Transverse colon (tissue), 4 donors: ENCODE results near the gene CSNK2A1. TPM values are rescaled to one million over a fixed set of nuclear protein-coding genes. Genes with fewer than 3 reads are reported as not detected.

ENCODE experiments used
- DNase-seq: peaks from one replicate; pipeline ENCODE4 v3.0.0-alpha.2; 2019
- H3K27ac ChIP-seq, 4 donors: fragments of 200-600 bp; sonication (generic); 2 replicates each; pipeline ENCODE4 v1.5.1; 2016 to 2018; ENCODE audit warnings: inconsistent platforms in 4 of 4
- H3K27me3 ChIP-seq: fragments of 200-600 bp; sonication (generic); 2 replicates; pipeline ENCODE4 v1.5.1; 2017; ENCODE audit warnings: inconsistent platforms
- H3K36me3 ChIP-seq, 4 donors: fragments of 200-600 bp; sonication (generic); 2 replicates each; pipeline ENCODE4 v1.5.1; 2017 to 2019; ENCODE audit warnings: inconsistent platforms in 4 of 4
- H3K4me1 ChIP-seq, 4 donors: fragments of 200-600 bp; sonication (generic); 2 replicates each; pipeline ENCODE4 v1.5.1; 2017 to 2020; ENCODE audit warnings: inconsistent platforms in 4 of 4
- H3K4me3 ChIP-seq, 4 donors: fragments of 200-600 bp; sonication (generic); 1 replicate in 1 of 4; 2 replicates in 3 of 4; pipeline versions ENCODE4 v1.5.1 to v1.6.1; 2017 to 2019; ENCODE audit warnings: inconsistent platforms in 4 of 4
- H3K9me3 ChIP-seq, 2 donors: fragments of 200-600 bp; sonication (generic); 2 replicates each; pipeline ENCODE4 v1.5.1; 2017 to 2019; ENCODE audit warnings: inconsistent platforms in 2 of 2
- CTCF ChIP-seq, 5 experiments: fragments of 200-600 bp in 3 of 5; fragments of 450-650 bp in 2 of 5; sonication (generic) in 3 of 5; IDR thresholded peaks; 1 replicate in 2 of 5; 2 replicates in 3 of 5; pipeline ENCODE4 v1.5.1; 2016 to 2017; ENCODE audit warnings: antibody characterized with exemption in 5 of 5, inconsistent platforms in 3 of 5, mild to moderate bottlenecking in 2 of 5, moderate library complexity in 1 of 5
- EP300 ChIP-seq: sonication (generic); formaldehyde crosslinking; IDR thresholded peaks from one replicate; pipeline ENCODE4 v1.6.1; 2017; ENCODE audit warnings: antibody characterized with exemption, low read depth
- POLR2A ChIP-seq: fragments of 450-650 bp; IDR thresholded peaks from one replicate; pipeline ENCODE4 v1.6.1; 2016; ENCODE audit warnings: antibody characterized with exemption, mild to moderate bottlenecking, moderate library complexity
- POLR2AphosphoS5 ChIP-seq, 3 donors: sonication (generic); formaldehyde crosslinking; IDR thresholded peaks; one replicate each; pipeline ENCODE4 v1.6.1; 2016; ENCODE audit warnings: antibody characterized with exemption in 3 of 3
- WGBS, 2 donors: methylation state at CpG; one replicate each; pipeline ENCODE4 v1.1.5; 2018; ENCODE audit warnings: low coverage in 1 of 2; 5-methylcytosine and 5-hydroxymethylcytosine counted together
- in situ Hi-C, 4 donors: fragments of 200-750 bp; cut with MboI; loops; one replicate each; pipeline versions ENCODE4 v1.15.0 to v1.15.1; 2017; ENCODE audit warnings: low sequenced_read_pairs in 3 of 4, low pct_ligation_motif_present in 1 of 4, low pct_unique_long_range_greater_than_20kb in 1 of 4
- intact Hi-C: fragments of 100-400 bp; cut with DNase I; formaldehyde crosslinking; loops from one replicate; pipeline ENCODE4 v1.15.1; 2023; ENCODE audit warnings: low total_unique reads
- total RNA-seq, 4 donors: library from RNA; depleted of rRNA; stranded (reverse); fragments of >200 nt; gene quantifications; one replicate each; pipeline ENCODE4 v1.1.0, GENCODE V29; 2016

Gene CSNK2A1
- total RNA-seq, 4 donors from 2014 or later: 76.7 to 100 (median 82.6) TPM

- no peak overlapping the region for H3K4me3 ChIP-seq
- no peaks in the 10 kb centered on the region for H3K9me3 ChIP-seq
- no peaks in the 10 kb centered on the region for H3K36me3 ChIP-seq
- no peak for TF ChIP-seq POLR2AphosphoS5 (IDR thresholded peaks at IDR 0.05)
- no peak for TF ChIP-seq CTCF (IDR thresholded peaks at IDR 0.05)
- TF ChIP-seq POLR2A: no peak
- no peak for TF ChIP-seq EP300
- no peak overlapping the region for H3K27ac ChIP-seq
- peaks cover 68% of the 10 kb centered on the region for H3K27me3 ChIP-seq
- peaks cover 0 to 11% (median 9%) of the 10 kb centered on the region in 4 donors for H3K4me1 ChIP-seq
- in situ Hi-C loops (loop anchor here (10.0 to 25.0 kb wide), 4 partner anchors 77 to 169 kb away; partner anchors contain the start of gene SRXN1 (in 1 of the 4)), intact Hi-C loops (loop anchor here (2.0 kb wide), 1 partner anchor 79 kb away; no protein-coding TSS in a partner anchor)
- DNase-seq: no peak
- WGBS, 2 donors: 36% methylated on average over 19 of the region's 20 CpGs; no CpG with 5 or more reads in 1 of the 2 donors
Observed at GRCh38 chr20:568097-568652, 24.6 kb upstream of the CSNK2A1 start.

DNA sequence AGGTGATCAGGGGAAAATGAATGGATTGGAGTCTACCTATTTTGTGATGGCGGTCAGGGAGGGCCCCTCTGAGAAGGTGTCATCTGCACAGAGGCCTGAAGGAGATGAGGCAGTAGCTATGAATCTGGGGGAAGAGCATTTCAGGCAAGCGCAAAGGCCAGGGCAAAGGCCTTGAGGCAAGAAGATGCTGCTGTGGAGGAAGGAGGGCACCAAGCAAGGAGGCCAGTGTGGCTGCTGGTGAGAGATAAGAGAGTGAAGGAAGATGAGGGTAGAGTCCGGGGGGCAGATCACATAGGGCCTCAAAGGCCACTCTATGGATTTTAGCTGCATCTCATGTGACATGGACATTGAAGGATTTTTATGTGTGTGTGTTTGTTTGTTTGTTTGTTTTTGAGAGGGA is 20.6 kb upstream of the CSNK2A1 start:
- intact Hi-C loops (no loop called here), in situ Hi-C loops (loop anchor here (10.0 to 25.0 kb wide), 4 partner anchors 81 to 173 kb away; partner anchors contain the start of gene SRXN1 (in 1 of the 4))
- no peak for DNase-seq
- Histone ChIP-seq H3K9me3 (no peaks in the 10 kb centered on the region), H3K36me3 (no peaks in the 10 kb centered on the region), H3K27me3 (peaks cover 51% of the 10 kb centered on the region), H3K27ac (no peak overlapping the region), H3K4me1 (no peaks in the 10 kb centered on the region), H3K4me3 (no peak overlapping the region)
- TF ChIP-seq POLR2A: no peak
- 93 to 100% methylated on average over 2 to 3 of the region's 3 CpGs for WGBS, 2 donors

DNA sequence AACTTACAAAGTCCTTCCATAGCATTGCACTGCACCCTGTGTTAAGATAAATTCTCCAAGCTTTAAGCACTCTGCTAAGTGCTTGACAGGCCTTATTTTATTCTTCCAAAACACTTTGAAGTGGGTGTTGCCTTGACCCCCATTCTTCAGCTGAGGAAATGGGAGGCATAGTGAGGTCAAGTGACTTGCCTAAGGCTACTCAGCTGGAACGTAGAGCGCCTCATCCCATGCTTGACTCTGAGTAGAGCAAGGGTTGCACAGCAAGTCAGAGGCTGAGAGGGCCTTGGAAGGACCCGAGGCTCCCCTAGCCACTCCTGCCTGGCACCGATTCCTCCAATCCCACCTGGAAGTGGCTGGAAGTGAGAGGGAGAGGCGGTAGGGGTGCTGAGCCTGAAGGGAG is 19.6 kb upstream of the CSNK2A1 start:
- Histone ChIP-seq H3K36me3 (no peaks in the 10 kb centered on the region), H3K9me3 (no peaks in the 10 kb centered on the region), H3K4me3 (no peak overlapping the region), H3K27ac (no peak overlapping the region), H3K4me1 (no peaks in the 10 kb centered on the region), H3K27me3 (peaks cover 50% of the 10 kb centered on the region)
- DNase-seq: no peak
- intact Hi-C loops: no loop called here
- TF ChIP-seq EP300 (no peak), CTCF (IDR thresholded peaks at IDR 0.05) (no peak), POLR2A (no peak), POLR2AphosphoS5 (IDR thresholded peaks at IDR 0.05) (no peak)
- in situ Hi-C loops: loop anchor here (10.0 to 25.0 kb wide), 4 partner anchors 82 to 174 kb away; partner anchors contain the start of gene SRXN1 (in 1 of the 4)
- WGBS, 2 donors: 87 to 100% methylated on average over 3 to 5 of the region's 5 CpGs

- intact Hi-C loops (no loop called here), in situ Hi-C loops (loop anchor here (10.0 to 25.0 kb wide), 4 partner anchors 82 to 175 kb away; partner anchors contain the start of gene SRXN1 (in 1 of the 4))
- TF ChIP-seq POLR2AphosphoS5 (IDR thresholded peaks at IDR 0.05) (no peak), CTCF (IDR thresholded peaks at IDR 0.05) (no peak), EP300 (no peak), POLR2A (no peak)
- Histone ChIP-seq H3K4me1 (no peaks in the 10 kb centered on the region), H3K27me3 (peaks cover 49% of the 10 kb centered on the region), H3K27ac (no peak overlapping the region), H3K9me3 (no peaks in the 10 kb centered on the region), H3K36me3 (no peaks in the 10 kb centered on the region), H3K4me3 (no peak overlapping the region)
- WGBS, 2 donors: 66 to 89% methylated on average over 3 to 5 of the region's 5 CpGs
- no peak for DNase-seq
Observed at GRCh38 chr20:562232-562897, 18.8 kb upstream of the CSNK2A1 start.
